GM15510 (cell line): Measurements from ENCODE around the gene FNTB.

Experiments
- POLR2A ChIP-seq: IDR thresholded peaks from 3 replicates; pipeline ENCODE4 v1.6.1; 2011; ENCODE audit warnings: borderline replicate concordance; ENCODE audit not compliant: insufficient read length; ENCODE audit errors: extremely low read depth

The FNTB gene

DNA sequence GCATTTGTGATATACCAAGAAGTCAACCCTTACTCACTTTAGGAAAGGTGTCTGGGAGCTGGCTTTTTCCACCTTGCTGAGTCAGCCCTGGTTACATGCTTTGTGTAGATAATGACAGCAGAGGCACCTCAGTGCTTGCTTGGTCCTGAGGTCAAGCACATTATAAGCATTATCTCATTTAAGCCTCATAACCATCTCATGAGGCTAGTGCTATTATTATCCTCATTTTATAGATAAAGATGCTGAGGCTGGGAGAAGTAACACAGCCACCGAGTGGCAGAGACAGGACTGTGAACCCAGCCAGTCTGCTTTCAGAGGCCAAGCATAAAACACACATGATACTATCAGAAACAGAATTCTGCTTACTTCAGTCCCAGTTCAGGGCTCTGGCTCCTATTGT lies 86.2 kb downstream of the FNTB start:
- TF ChIP-seq POLR2A, result no peak

DNA sequence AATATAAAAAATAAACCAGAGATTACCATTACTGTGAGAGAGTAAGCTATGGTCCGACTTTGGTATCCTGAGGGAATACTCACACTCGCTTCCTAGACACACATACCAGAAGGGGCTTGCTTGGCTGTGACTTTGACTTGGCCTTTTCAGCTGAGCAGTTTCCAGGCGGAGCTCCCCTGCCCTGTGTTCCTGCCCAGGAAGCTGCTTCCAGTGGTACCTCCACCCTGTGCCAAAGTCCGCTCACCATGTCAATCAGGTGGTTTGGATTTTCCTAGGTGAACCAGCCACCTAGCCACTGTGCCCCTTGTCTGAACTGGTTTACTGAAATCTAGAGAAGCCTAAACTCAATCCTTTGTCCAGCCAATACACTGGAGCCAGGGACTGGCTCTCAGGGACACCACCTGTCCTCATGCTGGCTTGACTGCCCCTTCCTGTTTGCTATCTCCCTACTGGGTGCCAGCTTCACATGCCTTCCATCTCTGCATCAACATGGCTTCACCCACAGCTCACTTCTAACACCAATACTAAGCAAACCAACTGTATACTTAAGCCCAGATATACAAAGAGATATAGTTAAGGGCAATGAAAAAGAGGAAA lies 87.0 kb downstream of the FNTB start:
- no peak for TF ChIP-seq POLR2A

DNA sequence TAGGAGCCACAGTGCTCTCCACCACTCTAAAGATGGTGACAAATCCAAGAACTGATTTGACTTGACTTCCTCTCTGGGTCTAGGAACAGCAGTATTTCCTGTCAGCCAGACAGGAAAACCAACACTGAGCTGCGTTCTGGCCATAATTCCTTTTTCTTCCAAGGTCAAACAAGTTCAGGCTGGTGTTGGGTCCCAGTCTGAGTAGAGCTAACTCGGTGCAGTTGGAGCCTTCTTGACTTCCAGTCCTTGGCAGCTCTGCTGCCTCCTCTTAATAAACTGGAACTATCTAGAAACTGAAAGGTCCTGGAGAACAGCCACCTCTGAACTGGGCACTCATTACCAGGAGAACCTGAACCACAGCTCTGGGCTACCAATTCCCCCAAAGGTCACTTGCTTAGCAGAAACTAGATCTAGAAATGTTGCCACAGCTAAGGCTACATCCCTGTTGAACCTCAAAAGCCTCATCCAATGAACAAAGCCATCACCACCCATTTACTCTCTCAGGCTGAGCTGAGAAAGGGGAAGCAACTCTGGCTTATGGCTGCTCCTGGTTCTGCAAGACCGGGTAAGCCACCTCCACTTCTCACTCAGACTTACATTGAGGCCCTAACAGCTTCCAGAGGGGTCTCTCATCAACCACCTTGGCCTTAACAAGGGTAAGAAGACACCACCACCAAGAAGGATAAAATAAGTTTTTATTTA lies 87.9 kb downstream of the FNTB start:
- no peak for TF ChIP-seq POLR2A

DNA sequence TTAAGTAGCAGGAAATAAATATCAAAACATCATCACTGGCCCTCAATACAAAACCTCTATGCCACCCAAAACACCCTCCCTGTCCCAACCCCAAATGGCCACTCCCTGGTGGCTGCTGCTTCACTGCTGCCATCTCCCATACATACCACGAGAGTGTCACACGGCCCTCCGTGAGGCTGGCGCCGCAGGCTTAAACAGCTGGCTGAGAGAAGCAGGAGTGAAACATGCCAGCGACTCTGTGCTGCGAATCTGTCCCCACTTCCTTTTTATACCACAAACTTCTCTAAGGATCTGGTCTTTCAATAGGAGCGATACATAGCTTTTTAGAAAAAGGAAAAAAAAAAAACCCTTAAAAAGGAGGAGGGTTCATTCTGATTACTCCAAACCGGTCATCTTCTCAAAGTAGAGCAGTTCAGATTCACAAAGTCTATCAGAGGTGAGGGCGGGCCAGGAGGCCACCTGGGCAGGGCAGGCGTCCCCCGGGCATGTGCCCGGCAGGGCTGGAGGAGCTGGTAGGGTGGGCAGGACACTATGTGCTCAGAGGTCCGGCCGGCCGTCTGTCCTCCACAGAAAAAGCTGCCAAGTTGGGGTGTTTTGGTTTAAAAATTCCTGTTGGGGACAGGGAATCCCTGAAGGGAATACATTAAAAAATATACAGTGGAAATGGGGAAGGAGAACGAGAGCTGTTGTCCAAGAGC lies 89.1 kb downstream of the FNTB start:
- no peak for TF ChIP-seq POLR2A

DNA sequence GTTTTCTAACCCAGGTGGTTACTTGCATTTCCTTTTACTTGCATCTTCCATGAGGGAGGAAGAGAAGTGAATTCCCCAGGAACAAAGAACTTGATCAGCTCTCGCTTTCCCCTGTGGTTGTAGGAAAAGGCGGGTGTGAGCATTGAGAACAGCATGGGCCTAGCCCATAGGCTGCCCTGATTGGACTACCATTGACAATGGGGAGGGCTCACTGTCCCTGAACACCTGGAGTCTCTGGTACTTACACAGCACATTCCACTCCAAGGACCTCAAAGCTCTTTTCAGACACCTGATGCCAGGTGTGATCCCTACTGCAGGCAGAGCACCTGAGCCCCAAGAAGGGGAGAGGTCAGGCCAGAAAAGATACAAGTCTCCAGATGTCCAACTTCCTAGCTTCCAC lies 90.6 kb downstream of the FNTB start:
- TF ChIP-seq POLR2A, result no peak

DNA sequence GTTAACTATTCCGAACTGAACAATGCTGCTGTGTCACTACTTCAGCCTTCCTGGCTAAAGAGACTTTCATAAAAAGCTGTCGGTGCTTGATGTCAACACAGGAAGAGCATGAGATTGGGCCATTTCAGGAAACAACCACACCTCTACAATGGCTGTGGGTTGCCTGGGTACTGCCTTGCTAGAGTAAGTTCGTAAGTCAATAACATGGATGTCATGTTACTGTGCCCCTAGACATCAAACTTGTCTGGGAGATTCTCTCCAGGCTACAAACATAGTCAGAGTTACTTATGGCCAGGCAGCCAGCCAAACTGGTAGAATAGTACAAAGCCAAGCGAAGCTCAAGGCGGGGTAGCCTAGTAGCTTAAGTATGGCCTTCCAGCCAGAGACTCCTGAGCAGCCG lies 92.5 kb downstream of the FNTB start:
- TF ChIP-seq POLR2A, result no peak

DNA sequence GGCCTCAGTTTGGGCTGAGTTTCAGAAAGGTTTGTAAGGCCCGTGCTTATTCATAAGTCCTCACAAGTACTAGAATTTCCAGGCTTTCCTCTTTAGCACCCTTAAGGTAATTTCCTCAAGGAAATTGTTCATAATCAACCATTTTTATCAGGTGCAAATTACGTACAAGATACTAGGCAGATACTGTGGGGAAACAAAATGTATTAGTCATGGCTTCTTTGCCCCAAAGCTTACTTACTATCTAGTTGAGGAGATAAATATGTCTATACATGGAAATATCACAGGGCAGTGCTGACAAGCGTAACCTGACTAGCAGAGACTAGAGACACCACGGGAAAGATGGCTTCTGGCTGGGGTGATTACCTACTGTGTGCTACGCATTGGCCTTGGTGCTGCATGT lies 93.1 kb downstream of the FNTB start:
- TF ChIP-seq POLR2A, result no peak

DNA sequence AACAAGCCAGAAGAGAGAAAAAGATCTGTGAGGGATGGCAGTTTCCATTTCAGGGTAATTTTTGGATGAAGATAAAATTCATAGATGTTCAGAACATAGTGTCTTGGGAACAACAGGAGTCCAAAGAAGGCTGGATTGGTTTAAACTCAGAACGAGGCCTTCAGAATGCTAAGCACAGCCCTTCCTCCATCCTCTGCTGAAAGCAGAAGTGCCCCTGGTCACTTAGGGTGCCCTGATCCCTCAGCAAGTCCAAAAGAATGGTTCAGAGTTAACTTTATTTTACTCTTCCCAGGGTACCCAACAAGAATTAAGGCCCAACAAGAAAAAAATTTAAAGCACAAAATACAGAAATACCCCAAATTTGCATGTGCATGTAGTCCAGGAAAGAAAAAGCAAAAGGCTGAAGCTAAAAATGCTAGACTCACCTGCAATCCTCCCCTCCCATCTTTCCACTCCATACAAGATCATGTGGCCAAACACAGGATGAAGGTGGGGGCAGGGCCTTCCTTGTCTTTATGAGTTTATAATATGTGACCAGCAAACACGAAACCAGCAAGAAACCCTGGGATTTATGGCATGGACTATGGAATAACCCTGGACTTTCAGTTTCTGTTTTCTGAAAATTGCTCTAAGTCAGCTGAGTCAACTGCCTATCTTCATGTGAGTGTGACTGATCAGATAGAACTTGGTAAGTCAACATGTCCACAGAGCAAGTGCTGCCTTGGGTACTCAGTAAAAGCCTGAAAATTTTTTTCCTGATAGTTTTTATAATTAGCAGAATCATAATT lies 94.5 kb downstream of the FNTB start:
- TF ChIP-seq POLR2A, result no peak

DNA sequence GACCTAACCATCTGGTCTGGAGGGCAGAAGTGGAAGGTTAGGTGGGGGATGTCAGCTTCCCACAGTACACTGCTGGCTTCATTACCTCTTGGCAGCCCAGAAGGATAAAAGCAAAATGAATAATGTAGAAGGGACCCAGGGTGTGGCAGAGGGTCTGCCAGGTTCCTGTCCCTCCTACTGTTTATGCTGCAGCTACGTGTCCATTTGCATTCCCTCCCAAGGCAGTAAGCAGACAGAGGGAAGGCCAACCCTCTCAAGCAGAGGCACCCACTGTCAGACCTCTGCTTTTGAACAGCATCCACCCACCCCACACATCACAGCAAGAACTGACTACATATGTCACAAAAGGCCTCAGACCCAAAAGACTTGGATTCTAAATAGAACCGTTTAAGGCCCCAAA lies 96.2 kb downstream of the FNTB start:
- TF ChIP-seq POLR2A, result no peak

DNA sequence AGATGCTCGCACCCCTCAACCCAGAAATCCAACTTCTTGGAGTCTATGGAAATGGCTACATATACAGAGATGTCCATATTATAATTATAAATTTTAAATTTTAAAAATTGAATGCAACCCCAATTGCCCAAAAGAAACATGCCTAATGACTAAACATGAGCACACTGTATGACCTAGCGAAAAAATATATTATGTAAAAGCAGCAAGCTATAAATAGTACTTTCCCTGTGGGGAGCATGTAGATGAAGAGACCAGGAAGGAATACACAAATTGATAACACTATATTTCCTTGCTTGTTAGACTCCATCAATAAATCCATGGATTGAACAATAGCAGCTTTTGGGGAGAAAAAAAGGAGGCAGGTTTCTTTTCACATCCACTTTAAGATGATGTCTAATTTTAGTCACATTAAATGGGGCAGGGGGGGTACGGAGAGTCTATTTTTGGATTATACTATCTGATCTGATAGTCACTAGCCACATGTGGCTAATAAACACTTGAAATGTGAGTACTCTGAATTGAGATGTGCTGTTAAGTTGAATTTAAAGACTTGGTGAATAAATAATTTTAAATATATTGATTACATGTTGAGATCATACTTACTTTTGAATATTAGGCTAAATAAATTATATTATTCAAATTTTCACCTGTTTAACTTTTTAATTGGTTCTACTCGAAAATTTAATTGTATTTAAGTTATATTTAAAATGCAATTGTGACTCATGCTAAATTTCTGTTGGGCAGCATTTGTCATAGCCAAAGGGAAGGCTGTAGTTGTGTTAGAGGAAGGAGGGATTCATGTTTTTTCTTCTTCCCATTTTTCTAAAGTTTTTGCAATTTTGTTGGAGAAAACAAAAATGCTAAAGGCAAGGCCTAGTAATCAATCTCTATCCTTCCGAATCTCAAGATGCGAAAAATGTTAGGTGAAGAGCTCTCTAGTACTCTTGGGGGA lies 98.1 kb downstream of the FNTB start:
- TF ChIP-seq POLR2A, result no peak

DNA sequence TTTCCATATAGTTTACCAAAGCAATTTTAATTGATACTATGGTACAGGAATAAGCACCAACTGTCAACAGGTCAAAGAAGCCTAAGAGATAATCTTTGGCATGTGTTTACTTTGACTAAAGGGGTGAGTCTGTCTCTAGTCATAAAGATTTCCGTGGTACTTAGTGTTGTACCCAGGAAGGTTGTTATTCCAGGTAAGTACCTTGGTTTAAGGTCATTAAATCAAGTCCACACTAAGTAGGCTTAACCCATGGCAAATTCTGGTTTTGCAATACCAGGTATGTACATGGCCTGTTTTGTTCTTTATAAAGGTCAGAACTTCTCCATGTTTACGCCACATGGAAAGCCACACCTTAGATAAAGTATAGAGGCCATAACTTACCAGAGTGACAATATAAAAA lies 105.7 kb downstream of the FNTB start:
- no peak for TF ChIP-seq POLR2A

DNA sequence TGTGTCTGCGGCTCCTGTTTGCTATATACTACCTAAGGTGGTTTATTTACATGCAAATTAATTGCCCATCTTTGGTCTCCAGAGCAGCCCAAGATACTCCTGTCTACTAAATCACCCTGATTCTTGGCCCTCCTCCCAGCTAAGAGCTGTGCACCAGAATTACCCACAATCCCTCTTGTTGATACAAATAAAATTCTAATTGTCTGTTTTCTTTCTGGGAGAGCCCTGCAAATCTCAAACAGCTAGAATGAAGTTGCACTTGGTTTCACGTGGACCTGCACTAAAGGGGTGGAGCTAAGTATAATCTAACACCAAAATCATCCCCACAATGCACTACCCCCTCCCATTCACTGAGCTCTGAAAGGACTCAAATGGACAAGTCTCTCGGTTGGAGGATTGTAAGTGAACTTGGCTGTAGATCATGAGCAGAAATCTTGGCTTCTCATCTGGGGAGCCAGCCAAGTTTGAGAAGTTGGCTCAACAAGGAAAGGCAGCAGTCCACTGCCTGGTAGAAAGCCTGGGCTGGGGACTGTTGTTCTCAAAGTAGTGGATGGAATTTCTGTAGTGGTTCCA lies 109.0 kb downstream of the FNTB start:
- TF ChIP-seq POLR2A, result no peak

DNA sequence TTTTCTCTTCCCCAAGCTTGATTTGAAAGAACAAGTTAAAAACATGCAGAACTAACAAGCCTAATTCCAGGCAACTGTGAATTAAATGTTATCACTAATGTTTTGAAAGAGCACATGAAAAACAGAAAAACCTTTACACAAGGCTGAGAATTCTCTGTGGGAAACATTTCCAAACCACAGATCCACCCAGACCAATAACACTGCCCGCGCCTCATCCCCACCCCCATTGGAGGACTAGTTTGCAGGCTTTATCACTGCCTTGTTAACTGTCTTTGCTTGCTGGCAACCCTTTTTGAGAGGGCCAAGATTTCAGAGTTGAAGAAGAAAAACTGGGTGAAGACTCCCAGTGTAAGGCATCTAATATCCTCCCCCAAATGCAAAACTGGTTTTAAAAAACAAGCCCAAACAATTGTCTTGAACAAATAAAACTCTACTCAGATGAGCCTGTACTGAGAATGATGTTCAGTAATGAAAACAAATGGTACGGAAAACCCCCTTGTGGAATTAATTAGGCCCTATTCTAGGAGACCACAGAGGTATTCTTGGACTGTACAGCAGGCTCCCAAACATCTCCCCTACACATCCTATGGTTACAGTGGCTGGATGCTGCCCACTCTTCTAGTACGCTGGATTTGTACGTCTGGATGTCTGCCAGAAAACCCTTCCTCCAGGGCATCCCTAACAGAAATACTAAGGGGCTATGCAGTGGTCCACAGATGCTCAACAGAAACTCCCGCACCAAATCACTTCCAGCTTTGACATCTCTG lies 109.8 kb downstream of the FNTB start:
- TF ChIP-seq POLR2A, result no peak
